Measurements from ENCODE around the gene PRKRA. TPM values are rescaled to one million over a fixed set of nuclear protein-coding genes. Genes with fewer than 3 reads are reported as not detected.

PRKRA gene
- 29.8 to 37.2 TPM (median 31.4 TPM) in 5 replicates for total RNA-seq (2022; extraction: Qiagen RNA extraction; ENCODE audit: low read depth)

DNA sequence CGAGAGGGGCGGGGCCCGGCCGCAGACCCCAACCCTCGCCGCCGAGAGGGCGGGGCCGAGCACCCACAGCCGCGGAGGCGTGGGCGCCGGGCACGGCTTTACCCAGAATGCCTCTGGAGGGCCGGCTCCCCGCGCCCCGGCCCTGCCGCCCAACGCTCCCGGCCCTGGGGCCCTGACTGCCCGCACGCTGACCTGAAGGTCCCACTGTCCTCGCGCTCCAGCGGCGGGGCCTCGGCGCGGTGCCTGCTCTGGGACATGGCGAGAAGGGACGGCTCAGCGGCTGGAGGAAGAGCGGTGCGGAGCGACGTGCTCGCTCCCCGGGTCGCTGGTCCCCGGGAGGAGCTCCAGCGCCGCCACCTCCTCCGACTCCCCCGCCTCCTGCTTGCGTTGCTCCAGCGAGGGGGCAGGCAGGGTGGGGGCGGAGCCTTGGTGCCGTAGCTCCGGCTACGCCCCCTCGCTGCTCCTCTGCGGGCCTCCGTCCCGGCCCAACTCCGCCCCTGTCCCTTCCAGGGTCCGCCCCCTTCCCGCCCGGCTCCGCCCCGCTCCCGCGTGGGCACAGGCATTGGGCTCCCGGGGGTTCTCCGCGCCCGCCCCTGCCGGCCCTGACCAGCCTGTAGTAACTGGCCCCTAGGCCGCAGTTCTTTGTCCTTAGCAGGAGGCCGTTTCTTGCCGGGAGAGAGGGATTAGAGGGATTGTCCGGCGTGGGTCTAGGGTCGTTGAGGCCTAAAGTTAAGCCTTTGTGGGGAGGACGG is at the start of gene PRKRA, which contains the start of gene PJVK:
PRKRA (minus strand) TSS at position 402 of the 752 bp plus-strand sequence; CDS start at position 257, 145 bp downstream.
PJVK (plus strand) TSS at position 605 of the 752 bp plus-strand sequence. CDS start 2,032 bp downstream, outside the sequence.

DNA sequence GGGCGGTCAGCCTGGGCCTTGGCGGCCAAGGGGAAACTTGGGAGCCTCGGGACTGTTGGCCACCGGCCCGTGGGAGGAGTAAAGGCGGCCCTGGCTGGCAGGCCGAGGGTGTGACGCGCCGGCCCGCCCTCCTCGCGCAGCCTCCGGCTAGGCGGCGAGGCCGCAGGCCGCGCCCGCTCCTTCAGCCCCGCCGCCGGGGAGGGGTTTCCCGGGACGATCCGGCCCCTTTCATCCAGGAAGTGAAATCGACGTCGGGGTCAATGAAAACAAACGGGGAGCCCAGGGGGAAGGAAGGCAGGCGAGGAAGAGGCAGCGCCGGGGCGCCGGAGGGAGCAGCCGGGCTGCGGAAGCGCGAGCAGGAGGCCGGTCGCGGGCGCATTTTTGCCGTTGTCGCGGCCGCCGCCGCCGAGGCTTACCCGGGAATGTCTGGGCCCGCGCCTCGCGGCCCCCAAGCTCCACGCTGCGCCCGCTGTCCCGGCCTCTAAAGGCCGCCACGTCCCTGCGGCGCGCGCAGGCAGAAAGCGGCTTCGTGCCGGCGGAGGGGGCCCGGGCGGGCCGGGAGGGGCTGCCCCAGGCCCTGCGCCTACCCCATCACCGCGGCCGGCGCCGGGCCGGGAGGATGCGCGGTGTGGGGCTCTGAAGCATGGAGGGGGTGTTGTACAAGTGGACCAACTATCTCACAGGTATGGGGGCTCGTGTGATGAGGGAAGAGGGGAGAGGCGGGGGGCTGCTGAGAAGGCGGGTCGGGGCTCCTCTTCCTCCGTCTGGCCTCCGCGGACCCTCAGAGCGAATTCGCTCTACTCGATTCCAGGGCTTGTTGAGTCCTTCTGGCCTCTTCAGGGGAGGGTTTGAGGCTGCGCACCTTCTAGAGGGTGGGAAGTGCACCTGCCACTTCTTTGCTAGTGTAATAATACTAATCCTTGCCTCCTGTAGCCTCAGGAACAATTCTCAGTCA is 29.5 kb upstream of the PRKRA start, which contains the start of gene PLEKHA3:
PLEKHA3 (plus strand) TSS at position 231 of the 955 bp plus-strand sequence; CDS start at position 644, 413 bp downstream.

DNA sequence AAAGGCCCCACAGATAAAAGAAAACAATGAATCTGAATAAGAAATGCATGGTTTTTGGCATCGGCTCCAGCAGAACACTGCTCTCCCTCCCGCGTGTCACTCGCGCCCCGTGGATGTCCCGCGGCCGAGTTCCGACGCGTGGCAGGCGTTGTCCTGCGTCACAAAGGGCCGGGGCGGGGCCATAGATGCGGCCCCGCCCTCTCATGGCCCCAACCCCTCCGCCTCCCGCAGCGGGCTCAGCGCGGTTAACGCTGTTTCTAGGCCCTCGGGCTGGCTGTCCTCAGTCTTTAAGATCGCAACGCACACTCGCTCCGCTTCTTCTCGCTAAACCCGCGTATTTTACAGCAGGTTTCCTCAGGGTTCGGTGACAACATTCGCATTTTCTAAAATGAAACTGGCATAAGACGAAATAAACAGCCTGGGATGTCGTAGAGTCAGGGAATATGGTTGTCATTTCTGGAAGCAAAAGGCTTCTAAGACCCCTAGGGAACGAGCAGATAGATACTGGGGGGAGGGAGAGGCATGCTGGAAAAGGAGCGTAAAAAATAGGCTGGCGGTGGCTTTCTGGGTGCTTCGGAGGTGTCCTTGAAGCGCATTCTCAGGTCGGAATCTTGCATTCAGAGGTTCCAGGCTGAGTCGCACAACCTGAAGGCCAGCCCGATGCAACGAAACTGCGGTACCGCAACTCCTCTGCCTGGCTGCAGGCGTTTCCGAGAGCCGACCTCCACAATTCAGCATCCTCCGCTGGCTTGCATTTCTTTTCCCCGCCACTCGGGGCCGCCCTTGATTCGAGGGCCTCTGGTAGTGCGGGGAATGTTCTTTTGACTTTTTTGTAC is 27.7 kb upstream of the PRKRA start, which contains the start of gene FKBP7:
FKBP7 (minus strand) TSS at position 162 of the 836 bp plus-strand sequence; CDS start at position 61, 101 bp downstream.

Other genes starting within 250 kb of the PRKRA start
- gene PJVK, start 203 bp upstream of the PRKRA start, total RNA-seq (2022; extraction: Qiagen RNA extraction; ENCODE audit: low read depth): 1.2 to 1.9 TPM (median 1.7 TPM) in 5 replicates
- 8.7 to 14.2 TPM (median 10.2 TPM) in 5 replicates for gene FKBP7, start 27.4 kb upstream of the PRKRA start, total RNA-seq (2022; extraction: Qiagen RNA extraction; ENCODE audit: low read depth)
- 8.7 to 18.9 TPM (median 17.4 TPM) in 5 replicates for gene PLEKHA3, start 29.3 kb upstream of the PRKRA start, total RNA-seq (2022; extraction: Qiagen RNA extraction; ENCODE audit: low read depth)